GM10266 (cell line): Measurements from ENCODE around the gene RBL2.

Source experiments
- DNase-seq: peaks from one replicate; pipeline ENCODE4 v3.0.0; 2012; ENCODE audit errors: extremely low spot score
- CTCF ChIP-seq: IDR thresholded peaks from 2 replicates; pipeline ENCODE4 v1.5.1; 2012; ENCODE audit warnings: mild to moderate bottlenecking, low read depth; ENCODE audit not compliant: control insufficient read depth, insufficient read depth; ENCODE audit errors: missing control alignments

The RBL2 gene

DNA sequence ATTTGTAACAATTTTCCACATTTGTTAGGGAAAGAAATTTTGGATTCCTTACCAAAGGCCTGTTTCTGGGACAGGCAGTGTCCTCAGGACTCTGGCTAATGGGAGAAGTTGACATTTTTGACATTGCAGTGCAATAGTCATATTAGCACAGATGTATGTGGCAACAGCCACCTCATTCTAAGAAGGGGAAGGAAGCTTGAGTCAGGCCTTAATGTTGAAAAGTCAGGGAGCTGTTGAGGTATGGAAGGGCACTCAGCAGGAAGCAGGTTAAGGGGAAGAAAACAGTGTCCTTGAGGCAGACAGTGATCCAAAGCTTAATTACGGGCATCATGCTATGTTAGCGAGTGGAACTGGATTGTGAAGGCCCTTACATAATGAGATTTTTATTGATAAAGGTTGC lies 47.9 kb downstream of the RBL2 start:
- DNase-seq = no peak

GRCh38 chr16:53484542-53484941 lies 50.3 kb downstream of the RBL2 start:
- no peak for TF ChIP-seq CTCF
- DNase-seq = no peak

More for the DNA sequence above, 47.9 kb downstream of the RBL2 start:
- TF ChIP-seq CTCF = no peak

- TF ChIP-seq CTCF = no peak
- no peak for DNase-seq
These were observed 52.0 kb downstream of the RBL2 start for GRCh38 chr16:53486230-53486629.

DNA sequence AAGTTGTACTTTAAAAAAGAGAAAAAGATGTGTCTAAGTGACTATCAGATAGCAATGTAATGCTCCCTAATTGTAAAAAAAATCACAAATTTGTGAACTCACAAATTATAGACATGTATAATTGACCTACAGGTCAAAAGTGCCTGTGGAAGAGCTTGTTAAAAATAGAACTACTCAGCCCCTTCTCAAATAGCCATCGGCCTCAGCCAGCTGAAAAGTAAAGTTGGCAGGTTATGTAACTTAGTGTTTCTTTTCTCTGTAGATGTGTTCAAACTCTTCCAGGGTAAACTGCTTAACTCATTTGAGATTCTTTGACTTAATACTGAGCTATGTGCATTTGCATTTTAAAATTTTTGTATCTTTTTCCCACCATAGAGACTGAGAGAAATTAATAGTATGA lies 55.5 kb downstream of the RBL2 start:
- no peak for TF ChIP-seq CTCF
- no peak for DNase-seq

DNA sequence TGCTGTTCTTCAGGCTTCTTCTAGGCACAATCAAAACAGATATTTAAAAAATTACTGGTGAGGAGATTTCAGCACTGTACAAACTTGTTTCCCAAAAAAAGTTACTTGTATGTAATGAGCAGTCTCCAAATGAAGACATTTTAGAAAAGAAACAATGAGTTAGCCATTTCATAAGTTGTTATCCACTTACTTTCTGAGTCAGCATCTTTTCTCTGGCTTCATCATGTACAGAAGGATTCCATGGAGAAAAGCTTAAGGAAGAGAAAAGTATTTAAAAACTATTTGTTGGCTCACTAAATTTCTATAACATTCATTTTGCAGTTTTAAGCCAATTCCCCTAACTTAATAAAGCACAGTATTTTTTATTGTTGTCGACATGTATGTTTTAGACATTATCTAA lies 58.2 kb downstream of the RBL2 start:
- no peak for DNase-seq

DNA sequence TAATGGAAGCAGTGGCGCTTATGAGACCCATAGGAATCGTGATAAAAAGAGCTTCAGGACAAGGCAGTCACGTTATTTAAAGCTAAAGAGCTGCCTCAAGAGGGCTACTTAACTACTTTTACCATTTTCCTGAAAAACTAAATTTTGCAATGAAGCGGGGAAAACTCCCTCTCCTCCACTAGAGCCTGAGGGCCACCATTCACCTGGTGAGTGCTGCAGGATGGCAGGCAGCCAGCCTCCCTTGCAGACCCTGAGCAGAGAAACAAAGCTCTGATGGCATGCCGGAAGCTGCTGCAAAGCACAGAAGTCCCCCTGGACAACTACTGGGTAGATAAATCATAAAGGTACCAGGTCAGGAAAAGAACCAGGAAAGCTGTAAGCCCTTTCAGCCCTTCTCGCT lies 60.4 kb downstream of the RBL2 start:
- DNase-seq = no peak
- TF ChIP-seq CTCF = no peak

More for the DNA sequence above, 58.2 kb downstream of the RBL2 start:
- no peak for TF ChIP-seq CTCF

DNA sequence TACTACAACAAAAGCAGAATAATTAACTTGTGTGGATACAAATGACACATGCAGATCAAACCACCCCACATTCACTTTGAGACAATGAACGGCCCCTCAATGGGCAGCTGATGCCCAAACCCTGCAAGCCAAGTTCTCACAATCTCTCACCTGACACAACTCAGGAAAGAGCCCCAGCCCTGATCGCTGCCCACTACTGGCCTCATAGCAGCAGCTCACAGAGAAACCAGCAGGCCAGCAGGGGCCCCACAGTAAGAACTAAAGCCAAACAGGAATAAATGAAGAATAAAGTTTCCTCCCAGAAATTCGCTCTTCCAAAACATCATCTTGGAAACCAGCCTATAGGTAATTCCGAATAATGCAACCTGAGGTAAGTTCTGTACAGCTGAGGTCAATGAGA lies 61.1 kb downstream of the RBL2 start:
- TF ChIP-seq CTCF = no peak
- DNase-seq = no peak
